Trophoblast cell (in vitro differentiated cells and primary cell): ENCODE results near the gene CHRNB2.
A peak's percentile ranks its signal among the peaks of the same experiment; 100 is the strongest.

Experiments
- DNase-seq, 2 donors: peaks; one replicate each; pipeline ENCODE4 v3.0.0-alpha.2; 2016
- H2AFZ ChIP-seq: 2 replicates; pipeline ENCODE4 v1.6.1; 2013; ENCODE audit warnings: low read length, moderate library complexity, mild to moderate bottlenecking; ENCODE audit not compliant: insufficient read depth, poor library complexity
- H2AK5ac ChIP-seq: 2 replicates; pipeline ENCODE4 v1.6.1; 2013; ENCODE audit warnings: mild to moderate bottlenecking, low read length
- H2BK120ac ChIP-seq: 2 replicates; pipeline ENCODE4 v1.6.1; 2013; ENCODE audit warnings: low read length, mild to moderate bottlenecking, moderate library complexity; ENCODE audit not compliant: insufficient read depth, poor library complexity
- H2BK12ac ChIP-seq: 2 replicates; pipeline ENCODE4 v1.6.1; 2013; ENCODE audit warnings: mild to moderate bottlenecking, low read length, moderate library complexity
- H2BK5ac ChIP-seq: 2 replicates; pipeline ENCODE4 v1.6.1; 2013; ENCODE audit warnings: low read length, low read depth, moderate library complexity, mild to moderate bottlenecking; ENCODE audit not compliant: poor library complexity
- H3K14ac ChIP-seq: 2 replicates; pipeline ENCODE4 v1.6.1; 2013; ENCODE audit warnings: mild to moderate bottlenecking, low read length
- H3K18ac ChIP-seq: 2 replicates; pipeline ENCODE4 v1.6.1; 2013; ENCODE audit warnings: mild to moderate bottlenecking, low read length
- H3K23ac ChIP-seq: 2 replicates; pipeline ENCODE4 v1.6.1; 2013; ENCODE audit warnings: low read length
- H3K27ac ChIP-seq: 2 replicates; pipeline ENCODE4 v1.5.1; 2013; ENCODE audit warnings: low read depth, mild to moderate bottlenecking, inconsistent platforms, low read length, moderate library complexity
- H3K27me3 ChIP-seq: 2 replicates; pipeline ENCODE4 v1.6.1; 2013; ENCODE audit warnings: inconsistent platforms, mild to moderate bottlenecking, low read length, moderate library complexity; ENCODE audit not compliant: insufficient read depth
- H3K36me3 ChIP-seq, 2 experiments: 1 replicate in 1 of 2; 2 replicates in 1 of 2; pipeline ENCODE4 v1.6.1; 2013; ENCODE audit warnings: low read length in 2 of 2, mild to moderate bottlenecking in 2 of 2, moderate library complexity in 1 of 2; ENCODE audit not compliant: insufficient read depth in 2 of 2, control insufficient read depth in 1 of 2
- H3K4ac ChIP-seq: 2 replicates; pipeline ENCODE4 v1.6.1; 2013; ENCODE audit warnings: low read depth, mild to moderate bottlenecking, low read length, moderate library complexity
- H3K4me1 ChIP-seq, 2 experiments: 1 replicate in 1 of 2; 2 replicates in 1 of 2; pipeline ENCODE4 v1.6.1; 2013; ENCODE audit warnings: low read length in 2 of 2, mild to moderate bottlenecking in 2 of 2, moderate library complexity in 1 of 2; ENCODE audit not compliant: insufficient read depth in 2 of 2, control insufficient read depth in 1 of 2
- H3K4me2 ChIP-seq: 2 replicates; pipeline ENCODE4 v1.6.1; 2013; ENCODE audit warnings: inconsistent platforms, mild to moderate bottlenecking, low read length, moderate library complexity
- H3K4me3 ChIP-seq: 2 replicates; pipeline ENCODE4 v1.5.1; 2013; ENCODE audit warnings: mild to moderate bottlenecking, low read depth, low read length, inconsistent platforms
- H3K79me1 ChIP-seq: one replicate; pipeline ENCODE4 v1.6.1; 2013; ENCODE audit warnings: low read length
- H3K79me2 ChIP-seq: 2 replicates; pipeline ENCODE4 v1.6.1; 2013; ENCODE audit warnings: low read length, mild to moderate bottlenecking; ENCODE audit not compliant: control insufficient read depth, insufficient read depth, poor library complexity
- H3K9ac ChIP-seq: 2 replicates; pipeline ENCODE4 v1.6.1; 2013; ENCODE audit warnings: mild to moderate bottlenecking, low read length
- H3K9me3 ChIP-seq: 2 replicates; pipeline ENCODE4 v1.6.1; 2013; ENCODE audit warnings: low read depth, mild to moderate bottlenecking, control low read depth, inconsistent platforms, low read length; ENCODE audit not compliant: insufficient read depth
- H4K12ac ChIP-seq: 2 replicates; pipeline ENCODE4 v1.6.1; 2013; ENCODE audit warnings: low read depth, mild to moderate bottlenecking, low read length, moderate library complexity
- H4K8ac ChIP-seq: 2 replicates; pipeline ENCODE4 v1.6.1; 2013; ENCODE audit warnings: low read depth, mild to moderate bottlenecking, low read length, moderate library complexity
- H4K91ac ChIP-seq: one replicate; pipeline ENCODE4 v1.6.1; 2013; ENCODE audit warnings: low read depth, mild to moderate bottlenecking, low read length, moderate library complexity
- WGBS: extraction: QIAGEN DNeasy Blood & Tissue Kit; methylation state at CpG from one replicate; pipeline ENCODE4 v1.1.7; 2013; ENCODE audit warnings: missing lambda C conversion rate; ENCODE audit not compliant: insufficient read length, insufficient coverage; ENCODE audit errors: extremely low coverage; 5-methylcytosine and 5-hydroxymethylcytosine counted together

The CHRNB2 gene

DNA sequence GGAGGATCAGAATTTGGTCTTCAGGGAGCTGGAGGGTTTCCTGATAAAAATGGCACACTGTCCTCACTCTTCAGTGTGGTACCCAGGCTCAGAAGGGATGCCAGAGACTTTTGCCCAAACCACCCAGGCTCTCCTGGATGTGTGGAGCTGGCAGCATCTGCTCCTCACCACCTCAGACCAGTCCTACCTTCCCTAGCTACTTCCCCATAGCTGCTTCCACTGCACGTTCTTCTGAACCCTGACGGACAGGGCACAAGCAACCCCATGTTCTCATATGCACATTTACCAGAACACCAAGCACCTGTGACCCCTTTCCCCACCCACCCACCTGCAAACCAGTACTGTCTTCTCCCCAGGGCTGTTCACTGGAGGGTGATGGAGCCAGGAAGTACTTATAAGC lies 35.7 kb downstream of the CHRNB2 start:
- Histone ChIP-seq H3K79me2 (peaks cover 10% of the 10 kb centered on the region), H3K4me1 (peaks cover 0 to 4% of the 10 kb centered on the region in 2 experiments), H3K18ac (no peak overlapping the region), H2AK5ac (no peak overlapping the region), H2AFZ (no peak overlapping the region), H3K9ac (no peak overlapping the region), H4K91ac (no peak overlapping the region), H2BK12ac (no peak overlapping the region), H2BK120ac (no peak overlapping the region), H4K8ac (no peak overlapping the region), H3K14ac (no peak overlapping the region), H2BK5ac (no peak overlapping the region), H3K27me3 (no peaks in the 10 kb centered on the region), H3K4me2 (no peak overlapping the region), H4K12ac (no peak overlapping the region), H3K9me3 (peaks cover 1% of the 10 kb centered on the region), H3K27ac (no peak overlapping the region), H3K79me1 (peaks cover 11% of the 10 kb centered on the region), H3K36me3 (peaks cover 23 to 32% of the 10 kb centered on the region in 2 experiments), H3K4me3 (no peak overlapping the region), H3K4ac (no peak overlapping the region), H3K23ac (no peak overlapping the region)
- no peak for DNase-seq
- WGBS, result no CpG with 5 or more reads among the region's 2 CpGs

DNA sequence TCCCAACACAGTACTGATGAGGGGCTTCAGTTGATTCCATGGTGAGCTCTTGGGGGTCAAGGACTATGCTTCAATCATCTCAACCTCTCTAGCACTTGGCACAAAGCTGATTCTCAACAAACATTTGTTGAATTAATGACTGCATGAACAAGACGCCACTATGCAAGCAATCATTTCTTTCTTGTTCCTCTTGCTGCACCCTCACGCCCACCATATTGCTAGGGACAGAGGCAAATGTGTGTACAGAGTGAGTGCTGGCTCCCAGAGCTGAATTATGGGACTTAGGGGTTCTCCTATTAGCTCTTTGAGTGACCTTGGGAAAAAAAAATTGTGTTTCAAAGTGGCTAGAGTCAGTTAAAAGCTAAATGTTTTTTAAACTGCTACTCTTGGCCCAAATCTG lies 38.0 kb downstream of the CHRNB2 start:
- no CpG with 5 or more reads among the region's 2 CpGs for WGBS

DNA sequence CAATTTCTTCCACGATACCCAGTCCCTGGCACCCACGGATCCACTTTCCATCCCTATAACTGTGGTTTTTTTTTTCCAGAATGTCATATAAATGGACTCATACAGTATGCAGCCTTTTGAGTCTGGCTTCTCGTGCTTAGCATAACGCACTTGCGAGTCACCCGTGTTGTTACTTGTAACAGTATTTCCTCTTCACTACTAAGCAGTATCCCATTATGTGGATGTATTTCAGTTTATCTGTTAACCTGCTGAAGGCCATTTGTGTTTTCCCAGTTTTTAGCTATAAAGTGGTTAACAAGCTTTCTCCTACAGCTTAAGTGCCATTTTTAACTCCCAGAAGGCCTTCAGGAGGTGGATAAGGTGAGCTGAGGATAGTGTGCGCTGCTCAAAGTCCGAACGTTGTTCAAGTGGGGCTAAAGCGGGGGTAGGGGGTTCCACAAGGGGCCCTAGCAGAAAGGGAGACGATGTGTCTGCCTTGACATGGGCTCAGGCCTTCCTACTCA lies 39.6 kb downstream of the CHRNB2 start:
- Histone ChIP-seq H3K79me2 (peaks cover 13% of the 10 kb centered on the region), H3K9ac (peak overlapping the region; percentile 96), H3K23ac (no peak overlapping the region), H3K4me2 (peak overlapping the region; percentile 95), H2BK12ac (no peak overlapping the region), H4K8ac (no peak overlapping the region), H3K4me3 (peak overlapping the region; percentile 91), H3K9me3 (peaks cover 1% of the 10 kb centered on the region), H3K36me3 (peaks cover 5 to 8% of the 10 kb centered on the region in 2 experiments), H3K79me1 (peaks cover 13% of the 10 kb centered on the region), H2BK120ac (no peak overlapping the region), H4K12ac (no peak overlapping the region), H4K91ac (no peak overlapping the region), H2AFZ (no peak overlapping the region), H3K4me1 (peaks cover 0 to 6% of the 10 kb centered on the region in 2 experiments), H3K14ac (no peak overlapping the region), H3K27ac (peak overlapping the region; percentile 83), H3K4ac (peak overlapping the region; percentile 17), H2BK5ac (no peak overlapping the region), H2AK5ac (no peak overlapping the region), H3K18ac (no peak overlapping the region), H3K27me3 (no peaks in the 10 kb centered on the region)
- peak; percentile 46 to 69 for DNase-seq
- no CpG with 5 or more reads among the region's 11 CpGs for WGBS

More for the DNA sequence above, 38.0 kb downstream of the CHRNB2 start:
- H3K9me3 ChIP-seq, result peaks cover 1% of the 10 kb centered on the region
- DNase-seq, result no peak
- no peak overlapping the region for H2BK12ac ChIP-seq
- H3K27me3 ChIP-seq, result no peaks in the 10 kb centered on the region
- H2AK5ac ChIP-seq, result no peak overlapping the region
- no peak overlapping the region for H3K4me3 ChIP-seq
- no peak overlapping the region for H2AFZ ChIP-seq
- H3K9ac ChIP-seq, result no peak overlapping the region
- H3K79me2 ChIP-seq, result peaks cover 13% of the 10 kb centered on the region
- no peak overlapping the region for H4K8ac ChIP-seq
- peaks cover 13% of the 10 kb centered on the region for H3K79me1 ChIP-seq
- no peak overlapping the region for H2BK120ac ChIP-seq
- no peak overlapping the region for H2BK5ac ChIP-seq
- no peak overlapping the region for H3K4me2 ChIP-seq
- H3K23ac ChIP-seq, result no peak overlapping the region
- no peak overlapping the region for H3K18ac ChIP-seq
- H3K36me3 ChIP-seq, result peaks cover 18 to 21% of the 10 kb centered on the region in 2 experiments
- no peak overlapping the region for H3K14ac ChIP-seq
- H3K4me1 ChIP-seq, result peaks cover 0 to 6% of the 10 kb centered on the region in 2 experiments
- no peak overlapping the region for H4K12ac ChIP-seq
- H3K4ac ChIP-seq, result peak overlapping the region; percentile 39
- no peak overlapping the region for H3K27ac ChIP-seq
- no peak overlapping the region for H4K91ac ChIP-seq

DNA sequence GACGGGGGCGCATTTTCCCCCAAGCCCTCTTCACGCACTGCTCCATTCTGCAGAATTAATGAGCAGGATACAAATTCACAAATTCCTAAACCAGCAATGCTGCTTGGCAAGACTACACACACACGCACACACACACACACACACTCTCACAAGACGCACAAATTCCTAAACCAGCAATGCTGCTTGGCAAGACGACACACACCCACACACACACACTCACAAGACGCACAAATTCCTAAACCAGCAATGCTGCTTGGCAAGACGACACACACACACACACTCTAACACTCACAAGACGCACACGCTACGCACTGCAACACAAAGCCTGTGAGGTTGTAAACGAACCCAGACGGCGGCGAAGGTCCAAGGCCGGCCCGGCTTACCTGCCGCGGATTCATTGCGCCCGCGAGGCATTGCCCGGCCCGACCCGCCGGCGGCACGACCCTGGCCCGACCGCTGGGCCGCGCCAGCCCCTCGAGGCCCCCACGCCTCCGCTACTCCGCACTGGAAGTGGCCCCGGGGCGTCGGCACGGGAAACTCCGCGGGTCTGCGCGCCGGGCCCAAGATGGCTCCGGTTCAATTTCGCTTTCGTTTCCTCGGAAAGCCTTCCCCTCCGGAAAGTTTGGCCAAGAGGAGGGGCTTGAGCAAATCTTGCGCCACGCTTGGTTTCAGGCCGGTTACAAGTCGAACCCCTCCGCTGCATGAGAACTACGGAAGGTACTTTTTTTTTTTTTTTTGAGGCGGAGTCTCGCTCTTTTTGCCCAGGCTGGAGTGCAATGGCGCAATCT lies 40.2 kb downstream of the CHRNB2 start, which contains the start of gene ADAR:
TSS of gene ADAR (minus strand) at position 578 of the 788 bp plus-strand sequence. CDS start at position 398, 180 bp downstream.
- peak within 1 kb of the TSS; percentile 89 for H4K91ac ChIP-seq
- H2BK12ac ChIP-seq, result peak within 1 kb of the TSS; percentile 59
- H3K4me1 ChIP-seq, result peaks cover 0 to 6% of the 10 kb centered on the region in 2 experiments
- peak within 1 kb of the TSS; percentile 47 for H2AFZ ChIP-seq
- H3K4me3 ChIP-seq, result peak within 1 kb of the TSS; percentile 91
- H3K9ac ChIP-seq, result peak within 1 kb of the TSS; percentile 96
- peak within 1 kb of the TSS; percentile 50 for H3K23ac ChIP-seq
- H4K8ac ChIP-seq, result peak within 1 kb of the TSS; percentile 89
- peak within 1 kb of the TSS; percentile 95 for H3K4me2 ChIP-seq
- peaks cover 2 to 3% of the 10 kb centered on the region in 2 experiments for H3K36me3 ChIP-seq
- H4K12ac ChIP-seq, result peak within 1 kb of the TSS; percentile 90
- no CpG with 5 or more reads among the region's 59 CpGs for WGBS
- peak; percentile 94 to 99 for DNase-seq
- H3K9me3 ChIP-seq, result peaks cover 1% of the 10 kb centered on the region
- no peaks in the 10 kb centered on the region for H3K27me3 ChIP-seq
- peak within 1 kb of the TSS; percentile 88 for H3K4ac ChIP-seq
- peaks cover 13% of the 10 kb centered on the region for H3K79me2 ChIP-seq
- H2AK5ac ChIP-seq, result peak within 1 kb of the TSS; percentile 91
- H3K79me1 ChIP-seq, result peaks cover 13% of the 10 kb centered on the region
- H3K14ac ChIP-seq, result peak within 1 kb of the TSS; percentile 86
- H2BK120ac ChIP-seq, result peak within 1 kb of the TSS; percentile 79
- H2BK5ac ChIP-seq, result peak within 1 kb of the TSS; percentile 73
- peak within 1 kb of the TSS; percentile 83 for H3K27ac ChIP-seq
- H3K18ac ChIP-seq, result peak within 1 kb of the TSS; percentile 89
